Measurements from ENCODE around the gene BTN1A1. TPM values are rescaled to one million over a fixed set of nuclear protein-coding genes. Genes with fewer than 3 reads are reported as not detected.

BTN1A1 gene
- total RNA-seq, 1 donor from 2014 or later, result not detected

DNA sequence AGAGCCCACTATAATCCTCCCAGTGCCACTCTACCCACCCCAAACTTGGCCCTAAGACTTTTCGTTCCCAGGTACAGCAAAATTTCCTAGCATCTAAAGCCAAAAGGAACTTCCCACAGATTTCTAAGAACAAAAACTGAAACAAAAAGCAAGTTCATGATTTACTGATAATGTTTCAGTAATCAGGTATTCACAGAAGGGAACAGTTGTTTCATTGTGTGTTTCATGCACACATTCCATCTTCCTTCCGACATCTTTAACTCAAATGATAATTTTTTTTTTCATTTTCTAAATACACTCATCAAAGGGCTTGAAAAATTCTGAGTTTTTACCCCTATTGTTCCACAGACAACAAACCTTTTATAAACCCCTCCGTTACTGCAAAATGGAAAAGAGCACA, 6.0 kb upstream of the BTN1A1 start:
- H3F3A ChIP-seq (ENCODE audit: low read depth), result no peaks in the 10 kb centered on the region
- H3K4me2 ChIP-seq, result no peak overlapping the region
- Mint-ChIP-seq H3K27ac (no peak overlapping the region), H3K27me3 (ENCODE audit: insufficient read depth, low read depth) (peaks cover 8% of the 10 kb centered on the region), H3K36me3 (no peaks in the 10 kb centered on the region), H3K4me3 (no peak overlapping the region), H3K9me3 (no peaks in the 10 kb centered on the region), H3K4me1 (no peaks in the 10 kb centered on the region)
- H3K9me3 ChIP-seq (ENCODE audit: low read depth), result no peaks in the 10 kb centered on the region
- H2AFZ ChIP-seq (replicated peaks), result no peak overlapping the region
- no peak overlapping the region for H3K4me3 ChIP-seq
- H3K9ac ChIP-seq, result no peak overlapping the region
- no peaks in the 10 kb centered on the region for H4K20me1 ChIP-seq (ENCODE audit: low read depth)
- no peak for DNase-seq (ENCODE audit: low spot score)
- H3K36me3 ChIP-seq, result no peaks in the 10 kb centered on the region
- no peaks in the 10 kb centered on the region for H3K79me2 ChIP-seq (ENCODE audit: low read depth)
- H3K27me3 ChIP-seq, result peaks cover 3% of the 10 kb centered on the region
- TF ChIP-seq CTCF (IDR thresholded peaks at IDR 0.05) (no peak), EZH2phosphoT487 (IDR thresholded peaks at IDR 0.05) (no peak), EZH2 (IDR thresholded peaks at IDR 0.05) (no peak)
- no peaks in the 10 kb centered on the region for H3K4me1 ChIP-seq
- no peak overlapping the region for H3K27ac ChIP-seq

- H3K27me3 ChIP-seq, result peaks cover 14% of the 10 kb centered on the region
- Mint-ChIP-seq H3K36me3 (no peaks in the 10 kb centered on the region), H3K4me1 (no peaks in the 10 kb centered on the region), H3K4me3 (no peak overlapping the region), H3K27me3 (ENCODE audit: insufficient read depth, low read depth) (peaks cover 9% of the 10 kb centered on the region), H3K27ac (no peak overlapping the region), H3K9me3 (no peaks in the 10 kb centered on the region)
- no peak overlapping the region for H3K9ac ChIP-seq
- no peaks in the 10 kb centered on the region for H4K20me1 ChIP-seq (ENCODE audit: low read depth)
- no peak overlapping the region for H3K4me3 ChIP-seq
- DNase-seq (ENCODE audit: low spot score), result no peak
- H3K4me2 ChIP-seq, result no peak overlapping the region
- no peaks in the 10 kb centered on the region for H3K9me3 ChIP-seq (ENCODE audit: low read depth)
- H3K79me2 ChIP-seq (ENCODE audit: low read depth), result no peaks in the 10 kb centered on the region
- H3K27ac ChIP-seq, result no peak overlapping the region
- H3K4me1 ChIP-seq, result no peaks in the 10 kb centered on the region
- H3K36me3 ChIP-seq, result no peaks in the 10 kb centered on the region
- H3F3A ChIP-seq (ENCODE audit: low read depth), result no peaks in the 10 kb centered on the region
- no peak for TF ChIP-seq EZH2phosphoT487 (IDR thresholded peaks at IDR 0.05)
- no peak for TF ChIP-seq EZH2 (IDR thresholded peaks at IDR 0.05)
- TF ChIP-seq CTCF (IDR thresholded peaks at IDR 0.05), result no peak
- no peak overlapping the region for H2AFZ ChIP-seq (replicated peaks)
Measured at GRCh38 chr6:26495281-26495680, 4.8 kb upstream of the BTN1A1 start.

GRCh38 chr6:26497610-26498009, 2.5 kb upstream of the BTN1A1 start:
- H3K4me1 ChIP-seq, result peaks cover 14% of the 10 kb centered on the region
- TF ChIP-seq CTCF (IDR thresholded peaks at IDR 0.05) (no peak), EZH2phosphoT487 (IDR thresholded peaks at IDR 0.05) (no peak), EZH2 (IDR thresholded peaks at IDR 0.05) (no peak)
- peaks cover 38% of the 10 kb centered on the region for H3K27me3 ChIP-seq
- H3F3A ChIP-seq (ENCODE audit: low read depth), result no peaks in the 10 kb centered on the region
- peaks cover 22% of the 10 kb centered on the region for H3K27me3 Mint-ChIP-seq (ENCODE audit: insufficient read depth, low read depth)
- H3K9me3 ChIP-seq (ENCODE audit: low read depth), result no peaks in the 10 kb centered on the region
- no peaks in the 10 kb centered on the region for H4K20me1 ChIP-seq (ENCODE audit: low read depth)
- H3K4me2 ChIP-seq, result no peak overlapping the region
- H3K9me3 Mint-ChIP-seq, result no peaks in the 10 kb centered on the region
- no peak overlapping the region for H2AFZ ChIP-seq (replicated peaks)
- H3K9ac ChIP-seq, result no peak overlapping the region
- H3K27ac Mint-ChIP-seq, result no peak overlapping the region
- no peak overlapping the region for H3K4me3 Mint-ChIP-seq
- H3K27ac ChIP-seq, result no peak overlapping the region
- H3K4me1 Mint-ChIP-seq, result peaks cover 8% of the 10 kb centered on the region
- no peak for DNase-seq (ENCODE audit: low spot score)
- H3K4me3 ChIP-seq, result no peak overlapping the region
- H3K79me2 ChIP-seq (ENCODE audit: low read depth), result no peaks in the 10 kb centered on the region
- no peaks in the 10 kb centered on the region for H3K36me3 Mint-ChIP-seq
- H3K36me3 ChIP-seq, result no peaks in the 10 kb centered on the region
